MM.1S (cell line): Measurements from ENCODE around the gene FKBP15.

ENCODE experiments used
- DNase-seq: peaks from one replicate; pipeline ENCODE4 v3.0.0-alpha.2; 2015
- H2AFZ ChIP-seq: fragments of 300-600 bp; sonication (generic); 2 replicates; pipeline ENCODE4 v1.6.0; 2016; ENCODE audit warnings: antibody characterized with exemption, low read length
- H3F3A ChIP-seq: fragments of 300-600 bp; sonication (generic); 2 replicates; pipeline ENCODE4 v1.6.1; 2016; ENCODE audit warnings: mild to moderate bottlenecking, antibody characterized with exemption, low read length, moderate library complexity, mixed read lengths; ENCODE audit not compliant: insufficient read depth
- H3K27ac ChIP-seq: fragments of 300-600 bp; sonication (generic); 2 replicates; pipeline ENCODE4 v1.5.1; 2016; ENCODE audit warnings: mild to moderate bottlenecking, low read length
- H3K27me3 ChIP-seq: fragments of 300-600 bp; sonication (generic); replicated peaks from 2 replicates; pipeline ENCODE4 v1.6.0; 2016; ENCODE audit warnings: low read length; ENCODE audit not compliant: insufficient read depth
- H3K36me3 ChIP-seq: fragments of 300-600 bp; sonication (generic); replicated peaks from 2 replicates; pipeline ENCODE4 v1.6.1; 2016; ENCODE audit warnings: mild to moderate bottlenecking, low read length, mixed read lengths; ENCODE audit not compliant: insufficient read depth
- H3K4me1 ChIP-seq: fragments of 300-600 bp; sonication (generic); 2 replicates; pipeline ENCODE4 v1.6.1; 2016; ENCODE audit warnings: low read length, mixed read lengths
- H3K4me2 ChIP-seq: fragments of 300-600 bp; sonication (generic); 2 replicates; pipeline ENCODE4 v1.6.0; 2016; ENCODE audit warnings: low read depth, low read length
- H3K4me3 ChIP-seq: fragments of 300-600 bp; sonication (generic); 2 replicates; pipeline ENCODE4 v1.5.1; 2016; ENCODE audit warnings: low read length, mixed read lengths
- H3K79me2 ChIP-seq: fragments of 300-600 bp; sonication (generic); 2 replicates; pipeline ENCODE4 v1.6.1; 2016; ENCODE audit warnings: mixed run types, low read length, mixed read lengths
- H3K9ac ChIP-seq: fragments of 300-600 bp; sonication (generic); 2 replicates; pipeline ENCODE4 v1.6.1; 2016; ENCODE audit warnings: low read length, mixed read lengths
- H3K9me2 ChIP-seq: fragments of 300-600 bp; sonication (generic); replicated peaks from 2 replicates; pipeline ENCODE4 v1.6.1; 2016; ENCODE audit warnings: mild to moderate bottlenecking, low read length, mixed read lengths; ENCODE audit not compliant: insufficient read depth
- H3K9me3 ChIP-seq: fragments of 300-600 bp; sonication (generic); replicated peaks from 2 replicates; pipeline ENCODE4 v1.6.1; 2016; ENCODE audit warnings: mild to moderate bottlenecking, low read length, mixed read lengths; ENCODE audit not compliant: insufficient read depth
- H4K20me1 ChIP-seq: fragments of 300-600 bp; sonication (generic); 2 replicates; pipeline ENCODE4 v1.6.1; 2016; ENCODE audit warnings: mild to moderate bottlenecking, low read length, moderate library complexity, mixed read lengths; ENCODE audit not compliant: insufficient read depth
- EZH2 ChIP-seq: fragments of 300-600 bp; sonication (generic); optimal IDR thresholded peaks from 2 replicates; pipeline ENCODE3; 2017; ENCODE audit warnings: low read depth, mild to moderate bottlenecking, antibody characterized with exemption, low read length, mixed read lengths
- EZH2phosphoT487 ChIP-seq: fragments of 300-600 bp; sonication (generic); IDR thresholded peaks from 2 replicates; pipeline ENCODE4 v1.6.1; 2018; ENCODE audit warnings: antibody characterized with exemption, low read length
- TF ChIP-seq, protein P1 (sequence below): fragments of 300-600 bp; sonication (generic); IDR thresholded peaks from 2 replicates; pipeline ENCODE4 v1.5.1; 2016; ENCODE audit warnings: antibody characterized with exemption, low read length, mixed read lengths

FKBP15 gene

DNA sequence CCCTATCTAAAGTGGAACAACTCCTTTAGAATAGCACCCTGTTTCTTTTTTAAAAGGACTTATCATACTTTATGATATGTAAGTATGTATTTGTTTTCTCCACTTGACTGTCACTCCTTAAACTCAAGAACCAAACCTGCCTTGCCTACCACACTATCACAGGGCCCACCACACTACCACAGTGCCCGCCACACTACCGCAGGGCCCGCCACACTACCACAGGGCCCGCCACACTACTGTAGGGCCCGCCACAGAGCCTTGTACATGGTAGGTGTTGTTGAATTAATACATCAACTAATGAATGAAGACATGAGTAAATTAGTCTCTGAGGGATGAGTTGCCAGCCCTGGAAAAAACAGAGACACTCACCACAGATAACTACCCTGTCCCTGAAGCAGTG is 52.3 kb downstream of the FKBP15 start:
- no peak for DNase-seq
- no peak overlapping the region for H2AFZ ChIP-seq
- H3K36me3 ChIP-seq = peaks cover 8% of the 10 kb centered on the region
- H3F3A ChIP-seq = no peaks in the 10 kb centered on the region
- no peaks in the 10 kb centered on the region for H3K9me3 ChIP-seq
- no peaks in the 10 kb centered on the region for H4K20me1 ChIP-seq
- no peaks in the 10 kb centered on the region for H3K27me3 ChIP-seq
- TF ChIP-seq, protein P1, sequence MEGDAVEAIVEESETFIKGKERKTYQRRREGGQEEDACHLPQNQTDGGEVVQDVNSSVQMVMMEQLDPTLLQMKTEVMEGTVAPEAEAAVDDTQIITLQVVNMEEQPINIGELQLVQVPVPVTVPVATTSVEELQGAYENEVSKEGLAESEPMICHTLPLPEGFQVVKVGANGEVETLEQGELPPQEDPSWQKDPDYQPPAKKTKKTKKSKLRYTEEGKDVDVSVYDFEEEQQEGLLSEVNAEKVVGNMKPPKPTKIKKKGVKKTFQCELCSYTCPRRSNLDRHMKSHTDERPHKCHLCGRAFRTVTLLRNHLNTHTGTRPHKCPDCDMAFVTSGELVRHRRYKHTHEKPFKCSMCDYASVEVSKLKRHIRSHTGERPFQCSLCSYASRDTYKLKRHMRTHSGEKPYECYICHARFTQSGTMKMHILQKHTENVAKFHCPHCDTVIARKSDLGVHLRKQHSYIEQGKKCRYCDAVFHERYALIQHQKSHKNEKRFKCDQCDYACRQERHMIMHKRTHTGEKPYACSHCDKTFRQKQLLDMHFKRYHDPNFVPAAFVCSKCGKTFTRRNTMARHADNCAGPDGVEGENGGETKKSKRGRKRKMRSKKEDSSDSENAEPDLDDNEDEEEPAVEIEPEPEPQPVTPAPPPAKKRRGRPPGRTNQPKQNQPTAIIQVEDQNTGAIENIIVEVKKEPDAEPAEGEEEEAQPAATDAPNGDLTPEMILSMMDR = no peak
- TF ChIP-seq EZH2 (no peak), EZH2phosphoT487 (no peak)
- no peaks in the 10 kb centered on the region for H3K9me2 ChIP-seq
- H3K4me1 ChIP-seq = no peaks in the 10 kb centered on the region
- no peak overlapping the region for H3K27ac ChIP-seq
- H3K9ac ChIP-seq = no peak overlapping the region
- no peak overlapping the region for H3K4me3 ChIP-seq
- H3K4me2 ChIP-seq = no peak overlapping the region
- H3K79me2 ChIP-seq = no peaks in the 10 kb centered on the region

- no peak for DNase-seq
- Histone ChIP-seq H3K79me2 (no peaks in the 10 kb centered on the region), H3K27me3 (no peaks in the 10 kb centered on the region), H3K4me2 (no peak overlapping the region), H3K9ac (no peak overlapping the region), H3K36me3 (peaks cover 8% of the 10 kb centered on the region; the same call in 1 of the 2 replicates), H3K9me3 (no peaks in the 10 kb centered on the region), H4K20me1 (no peaks in the 10 kb centered on the region), H2AFZ (no peak overlapping the region), H3K4me3 (no peak overlapping the region), H3K9me2 (no peaks in the 10 kb centered on the region), H3F3A (no peaks in the 10 kb centered on the region), H3K4me1 (no peaks in the 10 kb centered on the region), H3K27ac (no peak overlapping the region)
- no peak for TF ChIP-seq EZH2
- TF ChIP-seq EZH2phosphoT487 = no peak
- TF ChIP-seq, protein P1 = no peak
Measured at GRCh38 chr9:113166039-113166438, 55.0 kb downstream of the FKBP15 start.

DNA sequence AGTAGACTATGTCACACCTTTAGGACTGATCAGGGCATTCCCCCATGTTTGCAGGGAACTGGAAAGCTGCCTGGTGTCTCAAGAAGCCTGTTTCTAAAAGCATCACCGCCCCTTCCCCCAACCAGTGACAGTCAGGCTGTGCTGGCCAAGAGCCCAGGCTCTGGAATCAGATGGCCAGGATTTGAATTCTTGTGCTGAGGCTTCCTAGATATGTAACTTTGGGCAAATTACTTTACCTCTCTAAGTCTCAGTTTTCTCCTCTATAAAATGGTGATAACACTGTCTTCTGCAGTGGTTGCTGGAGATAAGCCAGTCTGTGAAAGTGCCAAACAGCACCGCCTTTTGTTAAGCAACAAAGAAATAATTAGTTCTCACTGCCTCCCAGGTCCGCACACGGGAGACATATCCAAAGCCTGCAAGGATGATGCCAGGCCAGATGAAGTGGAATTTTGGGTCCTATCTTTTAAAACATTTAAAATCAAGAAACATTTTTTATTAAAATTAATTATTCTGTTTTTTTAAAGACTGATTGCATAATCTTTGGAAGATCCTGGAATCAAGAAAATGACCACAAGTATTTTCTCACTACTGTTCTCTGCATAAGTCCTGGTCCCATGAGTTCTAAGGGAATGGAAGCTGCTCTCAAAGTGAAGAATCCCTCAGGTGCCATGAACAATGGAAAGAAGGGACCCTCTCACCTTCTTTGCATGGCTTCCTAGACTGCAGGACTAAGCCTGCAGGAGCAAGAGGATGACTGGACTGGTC is 56.4 kb downstream of the FKBP15 start:
- Histone ChIP-seq H3K9ac (no peak overlapping the region), H3K27ac (no peak overlapping the region), H3K4me1 (no peaks in the 10 kb centered on the region), H3K9me3 (no peaks in the 10 kb centered on the region), H2AFZ (no peak overlapping the region), H3K27me3 (no peaks in the 10 kb centered on the region), H3K4me3 (no peak overlapping the region), H3K4me2 (no peak overlapping the region), H3K79me2 (no peaks in the 10 kb centered on the region), H3F3A (no peaks in the 10 kb centered on the region), H4K20me1 (no peaks in the 10 kb centered on the region), H3K9me2 (no peaks in the 10 kb centered on the region), H3K36me3 (peaks cover 8% of the 10 kb centered on the region; the same call in 1 of the 2 replicates)
- TF ChIP-seq EZH2phosphoT487 = no peak
- no peak for TF ChIP-seq EZH2
- TF ChIP-seq, protein P1 = no peak
- DNase-seq = no peak
